GM13977 (cell line): ENCODE results near the gene ERICH6B.
A peak's percentile ranks its signal among the peaks of the same experiment; 100 is the strongest.

Experiments
- DNase-seq: peaks from one replicate; pipeline ENCODE4 v3.0.0; 2012; ENCODE audit warnings: low spot score
- CTCF ChIP-seq: IDR thresholded peaks from 2 replicates; pipeline ENCODE4 v1.5.1; 2012; ENCODE audit warnings: mild to moderate bottlenecking, control low read depth; ENCODE audit not compliant: insufficient read depth; ENCODE audit errors: extremely low read depth, missing control alignments
- in situ Hi-C: fragments of 300-500 bp; cut with MboI; formaldehyde crosslinking; loops from one replicate; pipeline ENCODE4 v1.12.0; 2022; ENCODE audit warnings: low sequenced_read_pairs, low pct_unique_long_range_greater_than_20kb, mixed read lengths, inconsistent platforms; ENCODE audit not compliant: unreplicated experiment

Gene ERICH6B

GRCh38 chr13:45598597-45598996 lies 16.9 kb downstream of the ERICH6B start:
- DNase-seq, result no peak

GRCh38 chr13:45596800-45597475 lies 18.6 kb downstream of the ERICH6B start:
- DNase-seq, result no peak

More at GRCh38 chr13:45598597-45598996, 16.9 kb downstream of the ERICH6B start:
- no peak for TF ChIP-seq CTCF
- in situ Hi-C loops, result no loop called here

GRCh38 chr13:45595965-45596364 lies 19.6 kb downstream of the ERICH6B start:
- TF ChIP-seq CTCF, result no peak
- in situ Hi-C loops, result no loop called here
- no peak for DNase-seq

More at GRCh38 chr13:45596800-45597475, 18.6 kb downstream of the ERICH6B start:
- no peak for TF ChIP-seq CTCF
- in situ Hi-C loops, result no loop called here

- no peak for TF ChIP-seq CTCF
- in situ Hi-C loops, result no loop called here
- DNase-seq, result no peak
These were observed 20.8 kb downstream of the ERICH6B start for GRCh38 chr13:45594764-45595163.

GRCh38 chr13:45594227-45594626 lies 21.3 kb downstream of the ERICH6B start:
- in situ Hi-C loops, result no loop called here
- DNase-seq, result no peak
- no peak for TF ChIP-seq CTCF

GRCh38 chr13:45592758-45593157 lies 22.8 kb downstream of the ERICH6B start:
- in situ Hi-C loops, result no loop called here
- DNase-seq, result peak; percentile 56
- no peak for TF ChIP-seq CTCF
